GM19324 (cell line): ENCODE measurements around the gene SMO.
"Not testable (repeated sequence)": the region's sequence is repeated elsewhere in the genome, so short reads cannot be mapped to it uniquely, and the experiment has no call there.

ENCODE experiments used
- ATAC-seq: cut with Tn5 transposase; IDR thresholded peaks from one replicate; pipeline ENCODE4 v1.9.1; 2021; ENCODE audit warnings: mild to moderate bottlenecking, moderate library complexity; ENCODE audit not compliant: unreplicated experiment, low FRiP score

The SMO gene

DNA sequence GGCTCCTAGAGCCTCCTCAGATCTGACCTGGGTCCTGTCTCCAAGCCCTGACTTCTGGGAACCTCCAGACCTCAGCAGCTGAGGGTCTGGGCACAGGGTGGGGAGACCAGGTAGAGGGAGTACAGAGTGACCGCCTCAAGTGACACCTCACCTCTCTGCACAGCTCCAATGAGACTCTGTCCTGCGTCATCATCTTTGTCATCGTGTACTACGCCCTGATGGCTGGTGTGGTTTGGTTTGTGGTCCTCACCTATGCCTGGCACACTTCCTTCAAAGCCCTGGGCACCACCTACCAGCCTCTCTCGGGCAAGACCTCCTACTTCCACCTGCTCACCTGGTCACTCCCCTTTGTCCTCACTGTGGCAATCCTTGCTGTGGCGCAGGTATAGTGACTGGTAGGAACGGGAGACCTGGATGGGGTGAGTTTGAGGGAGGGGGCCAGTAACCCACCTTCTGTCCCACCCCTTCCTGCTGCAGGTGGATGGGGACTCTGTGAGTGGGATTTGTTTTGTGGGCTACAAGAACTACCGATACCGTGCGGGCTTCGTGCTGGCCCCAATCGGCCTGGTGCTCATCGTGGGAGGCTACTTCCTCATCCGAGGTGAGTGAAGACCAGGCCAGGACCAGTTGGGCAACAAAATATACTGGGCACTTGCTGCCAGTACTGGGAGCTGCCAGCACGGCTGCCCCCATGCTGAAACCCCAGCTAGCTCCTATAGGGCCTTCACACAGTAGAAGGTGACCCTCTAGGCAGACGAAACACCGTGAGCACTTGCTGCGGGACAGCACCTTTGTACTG is 17.8 kb downstream of the SMO start:
- ATAC-seq: no peak

DNA sequence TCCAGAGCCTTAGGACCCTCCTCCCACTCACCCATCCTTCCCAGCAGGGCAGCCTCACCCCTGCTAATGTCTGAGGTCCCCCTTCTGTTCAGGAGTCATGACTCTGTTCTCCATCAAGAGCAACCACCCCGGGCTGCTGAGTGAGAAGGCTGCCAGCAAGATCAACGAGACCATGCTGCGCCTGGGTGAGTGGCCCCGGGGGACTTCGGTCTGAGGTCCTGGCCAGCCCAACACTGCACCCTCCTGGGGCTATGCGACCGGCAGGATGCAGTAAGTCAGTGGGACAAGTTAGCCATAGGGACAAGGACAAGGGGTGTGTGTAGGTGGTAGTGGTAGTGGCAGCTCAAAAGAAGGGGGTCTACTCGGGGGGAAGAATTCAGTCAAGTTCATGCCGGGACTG is 20.2 kb downstream of the SMO start:
- no peak for ATAC-seq

DNA sequence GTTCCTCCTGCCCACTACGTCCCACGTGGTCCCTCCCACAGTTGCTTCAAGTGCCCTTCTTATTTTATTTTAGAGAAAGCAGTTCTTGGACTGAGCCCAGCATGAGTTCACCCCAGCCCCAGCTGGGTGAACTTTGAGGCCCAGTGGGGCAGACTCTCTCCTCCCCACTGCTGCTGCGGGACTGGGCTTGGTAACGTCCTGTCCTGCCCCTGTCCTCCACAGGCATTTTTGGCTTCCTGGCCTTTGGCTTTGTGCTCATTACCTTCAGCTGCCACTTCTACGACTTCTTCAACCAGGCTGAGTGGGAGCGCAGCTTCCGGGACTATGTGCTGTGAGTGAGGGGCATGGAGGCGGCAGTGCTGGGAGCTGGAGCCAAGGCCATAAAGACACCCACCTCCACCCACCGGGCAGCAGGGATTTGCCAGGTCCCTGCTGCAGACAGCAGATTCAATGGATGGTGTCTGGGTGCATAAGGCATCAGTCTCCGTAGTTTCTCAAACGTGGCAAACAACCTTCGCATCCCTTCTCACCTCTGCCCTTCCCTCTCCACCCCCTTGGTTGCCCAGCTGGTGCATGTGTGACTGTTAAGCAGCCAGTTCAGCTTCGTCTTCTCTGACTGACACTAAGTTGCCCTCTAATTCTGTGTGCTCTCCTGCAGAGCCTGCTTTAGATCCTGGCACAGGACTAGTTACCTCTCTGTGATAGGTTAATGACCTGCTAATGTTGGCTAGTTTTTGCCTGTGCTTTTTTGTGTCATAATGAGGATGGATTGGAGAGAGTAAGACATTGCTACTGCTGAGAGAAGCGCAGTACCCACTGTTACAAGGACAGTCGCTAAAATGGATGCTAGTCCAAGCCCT is 20.9 kb downstream of the SMO start:
- ATAC-seq: no peak

DNA sequence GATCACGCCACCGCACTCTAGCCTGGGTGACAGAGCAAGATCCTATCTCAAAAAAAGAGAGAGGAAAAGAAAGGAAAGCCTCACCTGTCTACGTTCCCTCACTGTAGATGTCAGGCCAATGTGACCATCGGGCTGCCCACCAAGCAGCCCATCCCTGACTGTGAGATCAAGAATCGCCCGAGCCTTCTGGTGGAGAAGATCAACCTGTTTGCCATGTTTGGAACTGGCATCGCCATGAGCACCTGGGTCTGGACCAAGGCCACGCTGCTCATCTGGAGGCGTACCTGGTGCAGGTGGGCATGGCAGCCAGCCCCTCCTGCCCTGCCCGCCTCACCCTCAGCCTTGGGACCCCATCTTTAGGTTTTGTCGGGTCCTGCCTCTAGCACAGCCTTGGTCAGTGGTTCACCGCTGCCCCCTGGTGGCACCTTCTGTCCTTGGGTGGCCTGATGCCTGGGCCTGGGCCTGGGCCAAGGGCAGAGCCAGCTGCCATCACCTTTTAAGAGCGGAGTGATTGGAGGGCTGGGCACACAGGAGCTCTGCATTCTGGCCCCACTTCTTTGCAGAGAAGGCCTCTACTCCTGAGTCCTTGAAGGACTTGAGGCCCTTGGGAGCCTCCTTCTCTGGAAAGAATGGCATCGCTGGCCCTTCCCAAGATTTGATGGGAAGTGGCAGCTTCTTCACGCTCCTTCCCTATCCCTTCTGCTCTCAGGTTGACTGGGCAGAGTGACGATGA is 22.0 kb downstream of the SMO start:
- ATAC-seq: no peak

DNA sequence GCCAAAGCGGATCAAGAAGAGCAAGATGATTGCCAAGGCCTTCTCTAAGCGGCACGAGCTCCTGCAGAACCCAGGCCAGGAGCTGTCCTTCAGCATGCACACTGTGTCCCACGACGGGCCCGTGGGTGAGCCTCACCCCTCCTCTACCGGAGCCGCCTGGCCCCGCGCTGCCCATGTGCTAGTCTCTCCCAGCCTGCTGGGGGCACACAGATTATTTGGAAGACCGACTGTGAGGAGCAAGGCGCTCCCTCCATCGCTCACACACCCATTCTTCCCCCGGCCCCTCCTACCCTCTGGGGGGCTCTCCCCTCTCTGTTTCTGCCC is 22.5 kb downstream of the SMO start:
- ATAC-seq: no peak

DNA sequence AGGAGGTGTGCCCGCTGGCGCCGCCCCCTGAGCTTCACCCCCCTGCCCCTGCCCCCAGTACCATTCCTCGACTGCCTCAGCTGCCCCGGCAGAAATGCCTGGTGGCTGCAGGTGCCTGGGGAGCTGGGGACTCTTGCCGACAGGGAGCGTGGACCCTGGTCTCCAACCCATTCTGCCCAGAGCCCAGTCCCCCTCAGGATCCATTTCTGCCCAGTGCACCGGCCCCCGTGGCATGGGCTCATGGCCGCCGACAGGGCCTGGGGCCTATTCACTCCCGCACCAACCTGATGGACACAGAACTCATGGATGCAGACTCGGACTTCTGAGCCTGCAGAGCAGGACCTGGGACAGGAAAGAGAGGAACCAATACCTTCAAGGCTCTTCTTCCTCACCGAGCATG is 23.7 kb downstream of the SMO start:
- ATAC-seq: no peak

DNA sequence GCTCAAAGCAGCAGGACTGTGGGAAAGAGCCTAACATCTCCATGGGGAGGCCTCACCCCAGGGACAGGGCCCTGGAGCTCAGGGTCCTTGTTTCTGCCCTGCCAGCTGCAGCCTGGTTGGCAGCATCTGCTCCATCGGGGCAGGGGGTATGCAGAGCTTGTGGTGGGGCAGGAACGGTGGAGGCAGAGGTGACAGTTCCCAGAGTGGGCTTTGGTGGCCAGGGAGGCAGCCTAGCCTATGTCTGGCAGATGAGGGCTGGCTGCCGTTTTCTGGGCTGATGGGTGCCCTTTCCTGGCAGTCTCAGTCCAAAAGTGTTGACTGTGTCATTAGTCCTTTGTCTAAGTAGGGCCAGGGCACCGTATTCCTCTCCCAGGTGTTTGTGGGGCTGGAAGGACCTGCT is 24.2 kb downstream of the SMO start:
- no peak for ATAC-seq

DNA sequence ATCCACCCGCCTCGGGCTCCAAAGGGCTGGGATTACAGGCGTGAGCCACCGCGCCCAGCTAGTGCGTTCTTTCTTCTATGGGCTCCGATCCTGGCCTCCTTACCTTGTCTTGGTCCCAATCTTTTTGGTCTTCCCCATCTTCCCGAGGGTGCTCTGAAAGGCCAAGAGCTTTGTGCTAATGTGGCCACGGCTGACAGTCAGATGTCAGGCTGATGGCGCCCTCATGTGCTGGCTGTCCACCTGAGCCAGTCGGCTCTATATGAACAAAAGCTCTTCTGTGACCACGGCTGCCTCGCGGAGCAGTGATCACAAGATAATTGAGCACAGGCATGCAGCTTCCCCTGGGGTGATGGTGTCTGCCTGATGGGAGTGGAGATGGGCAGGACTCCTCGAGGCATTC is 25.4 kb downstream of the SMO start:
- ATAC-seq: no peak

DNA sequence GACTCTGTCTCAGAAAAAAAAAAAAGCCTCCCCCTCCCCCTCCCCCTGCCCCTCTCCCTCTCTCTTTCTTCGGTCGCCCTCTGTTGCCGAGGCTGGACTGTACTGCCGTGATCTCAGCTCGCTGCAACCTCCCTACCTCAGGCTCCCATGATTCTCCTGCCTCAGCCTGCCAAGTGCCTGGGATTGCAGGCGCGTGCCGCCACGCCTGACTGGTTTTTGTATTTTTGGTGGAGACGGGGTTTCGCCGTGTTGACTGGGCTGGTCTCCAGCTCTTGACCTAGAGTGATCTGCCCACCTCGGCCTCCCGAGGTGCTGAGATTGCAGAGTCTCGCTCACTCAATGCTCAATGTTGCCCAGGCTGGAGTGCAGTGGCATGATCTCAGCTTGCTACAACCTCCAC is 27.3 kb downstream of the SMO start:
- not testable (repeated sequence) for ATAC-seq

DNA sequence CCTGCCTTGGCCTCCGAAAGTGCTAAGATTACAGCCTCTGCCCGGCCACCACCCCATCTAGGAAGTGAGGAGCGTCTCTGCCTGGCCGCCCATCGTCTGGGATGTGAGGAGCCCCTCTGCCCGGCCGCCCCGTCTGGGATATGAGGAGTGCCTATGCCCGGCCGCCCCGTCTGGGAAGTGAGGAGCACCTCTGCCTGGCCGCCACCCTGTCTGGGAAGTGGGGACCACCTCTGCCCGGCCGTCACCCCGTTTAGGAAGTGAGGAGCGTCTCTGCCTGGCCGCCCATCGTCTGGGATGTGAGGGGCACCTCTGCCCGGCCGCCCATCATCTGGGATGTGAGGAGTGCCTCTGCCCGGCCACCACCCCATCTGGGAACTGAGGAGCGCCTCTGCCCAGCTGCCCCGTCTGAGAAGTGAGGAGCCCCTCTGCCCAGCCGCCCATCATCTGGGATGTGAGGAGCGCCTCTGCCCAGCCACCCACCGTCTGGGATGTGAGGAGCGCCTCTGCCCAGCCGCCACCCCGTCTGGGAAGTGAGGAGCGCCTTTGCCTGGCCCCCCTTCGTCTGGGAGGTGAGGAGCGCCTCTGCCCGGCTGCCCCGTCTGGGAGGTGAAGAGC is 27.8 kb downstream of the SMO start:
- ATAC-seq: not testable (repeated sequence)

DNA sequence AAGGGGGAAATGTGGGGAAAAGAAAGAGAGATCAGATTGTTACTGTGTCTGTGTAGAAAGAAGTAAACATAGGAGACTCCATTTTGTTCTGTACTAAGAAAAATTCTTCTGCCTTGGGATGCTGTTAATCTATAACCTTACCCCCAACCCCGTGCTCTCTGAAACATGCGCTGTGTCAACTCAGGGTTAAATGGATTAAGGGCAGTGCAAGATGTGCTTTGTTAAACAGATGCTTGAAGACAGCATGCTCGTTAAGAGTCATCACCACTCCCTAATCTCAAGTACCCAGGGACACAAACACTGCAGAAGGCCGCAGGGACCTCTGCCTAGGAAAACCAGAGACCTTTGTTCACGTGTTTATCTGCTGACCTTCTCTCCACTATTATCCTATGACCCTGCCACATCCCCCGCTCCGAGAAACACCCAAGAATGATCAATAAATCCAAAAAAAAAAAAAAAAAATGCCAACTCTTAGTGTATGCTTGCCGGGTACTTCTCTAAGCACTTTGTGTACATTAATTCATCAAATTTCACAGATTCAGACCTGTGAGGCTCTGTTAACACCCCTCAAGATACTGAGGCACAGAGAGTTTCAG is 28.5 kb downstream of the SMO start:
- not testable (repeated sequence) for ATAC-seq

DNA sequence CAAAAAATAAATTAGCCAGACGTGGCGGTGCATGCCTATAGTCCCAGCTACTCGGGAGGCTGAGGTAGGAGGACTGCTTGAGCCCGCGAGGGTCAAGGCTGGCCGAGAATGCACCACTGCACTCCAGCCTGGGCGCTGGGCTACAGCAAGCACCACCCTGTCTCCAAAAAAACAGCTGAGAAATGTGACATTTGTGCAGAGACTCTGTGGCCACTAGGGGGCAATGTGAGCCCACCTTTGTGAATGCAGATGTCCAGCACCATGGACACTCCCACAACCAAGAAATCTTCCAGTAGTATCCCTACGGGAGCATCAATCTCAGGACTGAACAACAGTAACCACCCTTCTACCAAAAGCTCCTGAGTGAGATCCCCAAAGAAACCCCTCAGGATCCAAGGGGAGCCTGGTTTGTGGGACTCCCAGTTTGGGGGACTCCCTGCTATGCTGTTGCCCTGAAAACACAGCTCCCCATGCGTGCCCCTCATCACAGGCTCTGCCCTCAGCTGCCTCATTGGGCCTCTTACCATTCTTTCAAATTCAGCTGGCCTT is 30.2 kb downstream of the SMO start:
- ATAC-seq: no peak

DNA sequence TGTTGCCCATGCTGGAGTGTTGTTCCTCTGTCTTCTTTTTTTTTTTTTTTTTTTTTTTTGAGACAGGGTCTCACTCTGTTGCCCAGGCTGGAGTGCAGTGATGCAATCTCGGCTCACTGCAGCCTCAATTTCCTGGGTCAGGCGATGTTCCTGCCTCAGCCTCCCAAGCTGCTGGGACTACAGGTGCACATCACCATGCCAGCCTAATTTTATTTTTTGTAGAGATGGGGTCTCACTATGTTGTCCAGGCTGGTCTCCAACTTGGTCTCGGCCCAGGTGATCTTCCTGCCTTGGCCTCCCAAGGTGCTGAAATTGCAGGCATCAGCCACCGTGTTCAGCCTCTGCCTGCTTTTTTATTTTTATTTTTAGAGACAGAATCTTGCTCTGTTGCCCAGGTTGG is 30.7 kb downstream of the SMO start:
- not testable (repeated sequence) for ATAC-seq

DNA sequence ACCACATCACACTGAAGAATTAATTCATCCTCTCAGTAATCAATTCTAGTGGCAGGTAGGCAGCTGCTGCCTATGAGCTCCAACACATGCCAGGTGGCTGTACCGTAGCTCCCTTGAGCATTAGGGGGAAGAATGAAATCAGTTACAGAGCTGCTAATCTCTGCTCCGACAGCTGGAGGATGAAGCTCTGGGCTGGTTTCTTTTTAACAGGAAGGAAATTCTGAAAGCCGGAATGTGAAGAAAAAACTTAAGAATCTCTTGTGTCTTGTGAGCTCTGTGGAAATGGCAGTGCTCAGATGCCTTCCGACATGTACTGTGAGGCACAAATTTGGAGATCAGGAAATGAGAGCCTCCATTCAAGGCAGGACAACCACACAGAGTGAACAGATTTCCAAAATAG is 33.6 kb downstream of the SMO start:
- no peak for ATAC-seq

DNA sequence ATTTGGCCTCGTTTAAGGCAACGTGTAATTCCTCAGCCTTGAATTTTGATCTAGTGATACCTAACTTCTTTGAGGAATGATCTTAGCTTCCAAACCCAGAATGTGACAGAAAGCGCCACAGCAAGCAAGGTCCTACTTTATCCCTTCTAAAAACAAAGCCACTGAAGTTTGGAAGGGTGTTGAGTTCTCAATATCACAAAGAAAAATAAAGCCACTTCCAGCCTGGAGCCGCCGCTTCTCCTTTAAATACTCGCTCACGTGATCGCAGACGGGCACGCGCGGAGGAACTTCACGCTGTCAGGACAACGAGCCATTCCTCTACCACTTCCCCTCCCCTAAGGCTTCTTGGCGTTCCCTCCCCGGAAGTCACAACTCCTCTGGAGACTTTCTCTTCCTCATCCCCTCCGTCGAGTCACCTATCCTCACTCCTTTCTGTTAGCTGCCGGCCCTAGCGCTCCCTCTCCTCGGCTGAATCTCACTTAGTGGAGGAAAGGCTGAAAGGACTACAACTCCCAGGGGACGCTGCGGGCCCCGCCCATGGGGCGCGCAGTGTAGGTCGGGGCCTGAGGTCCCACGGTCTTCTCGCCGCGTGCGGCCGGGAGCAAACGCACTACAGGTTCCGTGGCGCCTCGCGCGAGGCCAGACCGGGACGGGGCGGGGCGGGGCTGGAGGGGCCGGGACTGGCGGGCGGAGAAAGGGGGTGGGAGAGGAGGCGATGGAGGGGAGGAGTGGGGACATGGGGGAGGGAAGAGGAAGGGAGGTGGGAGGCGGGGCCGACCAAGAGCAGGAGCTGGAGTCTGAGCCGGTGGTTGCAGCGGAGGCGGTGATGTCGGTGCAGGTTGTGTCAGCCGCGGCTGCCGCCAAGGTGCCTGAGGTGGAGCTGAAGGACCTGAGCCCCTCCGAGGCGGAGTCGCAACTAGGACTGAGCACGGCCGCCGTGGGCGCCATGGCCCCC is 36.1 kb downstream of the SMO start, which contains the start of gene AHCYL2:
AHCYL2 (plus strand) TSS at position 780 of the 955 bp plus-strand sequence.
- peak; percentile 92 for ATAC-seq

DNA sequence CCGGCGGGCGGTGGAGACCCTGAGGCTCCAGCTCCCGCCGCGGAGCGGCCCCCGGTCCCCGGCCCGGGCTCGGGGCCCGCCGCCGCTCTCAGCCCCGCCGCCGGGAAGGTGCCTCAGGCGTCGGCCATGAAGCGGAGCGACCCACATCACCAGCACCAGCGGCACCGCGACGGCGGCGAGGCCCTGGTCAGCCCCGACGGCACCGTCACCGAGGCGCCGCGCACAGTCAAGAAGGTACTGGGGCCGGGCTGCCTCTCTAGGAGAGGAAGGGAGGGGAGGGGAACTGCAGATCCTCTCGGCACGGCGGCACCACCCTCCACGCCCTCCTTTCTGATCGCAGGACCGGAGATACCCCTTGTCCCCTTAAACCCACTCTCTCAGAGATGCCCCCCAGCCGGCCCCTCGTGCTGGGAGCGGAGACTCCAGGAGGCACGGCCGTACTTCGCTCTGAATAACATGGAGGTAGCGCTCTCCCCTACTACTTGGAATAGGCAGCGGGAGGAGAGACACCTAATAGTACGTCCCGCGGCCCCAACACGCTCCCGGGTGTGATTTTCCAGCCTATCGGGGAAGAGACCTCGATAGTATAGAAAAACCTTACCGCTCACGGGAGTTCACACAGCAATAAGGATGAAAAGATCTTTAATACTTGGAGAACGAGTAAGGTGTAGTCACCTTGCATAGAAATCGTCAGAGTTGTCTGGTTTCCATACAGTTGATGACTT is 36.9 kb downstream of the SMO start:
- peak; percentile 39 for ATAC-seq

DNA sequence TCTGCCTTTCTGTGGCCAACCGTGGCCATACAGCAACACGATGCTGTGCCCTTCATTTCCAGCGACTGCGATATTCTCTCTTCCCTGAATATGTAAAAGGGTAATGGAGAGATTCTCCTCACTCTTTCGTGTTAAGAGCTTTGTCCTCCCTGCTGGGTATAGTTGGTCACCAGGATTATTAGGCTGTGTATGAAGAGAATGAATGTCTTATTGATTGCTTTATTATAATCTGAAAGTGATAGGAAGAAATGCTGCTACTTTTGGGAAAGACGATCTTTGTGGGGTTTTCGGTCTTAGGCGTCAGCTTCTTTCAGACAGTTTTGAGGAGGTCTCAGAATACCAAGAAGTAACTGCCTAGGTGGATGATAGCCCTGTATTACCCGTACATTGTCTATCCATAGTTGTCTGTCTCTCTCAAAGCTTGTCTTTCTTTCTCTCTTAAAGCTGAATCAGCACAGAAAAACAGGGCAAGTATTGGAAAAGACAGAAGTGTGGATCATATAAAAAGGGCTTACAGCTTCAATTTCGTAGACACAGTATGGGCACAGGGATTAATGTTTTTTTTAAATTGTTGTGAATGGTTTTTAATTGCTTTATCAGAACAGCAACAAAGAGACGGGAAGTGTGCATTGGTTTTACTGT is 37.6 kb downstream of the SMO start:
- ATAC-seq: no peak
